ENCODE results near the gene BOD1L1.

Gene BOD1L1

GRCh38 chr4:13641084-13641483 is 13.6 kb upstream of the BOD1L1 start:
- no peak for TF ChIP-seq CTCF (conservative IDR thresholded peaks at IDR 0.05; ENCODE audit: control insufficient read depth, insufficient read depth, low read depth, low read length)
- no peak for DNase-seq (ENCODE audit: low read depth)

GRCh38 chr4:13640149-13640940 is 12.8 kb upstream of the BOD1L1 start:
- DNase-seq (ENCODE audit: low read depth) = peak; percentile 95
- no peak overlapping the region for H3K4me3 ChIP-seq (ENCODE audit: control insufficient read depth, low read depth, low read length)
- TF ChIP-seq CTCF (conservative IDR thresholded peaks at IDR 0.05; ENCODE audit: control insufficient read depth, insufficient read depth, low read depth, low read length) = no peak

More at GRCh38 chr4:13641084-13641483, 13.6 kb upstream of the BOD1L1 start:
- H3K4me3 ChIP-seq (ENCODE audit: control insufficient read depth, low read depth, low read length) = no peak overlapping the region

GRCh38 chr4:13635286-13635799 is 7.8 kb upstream of the BOD1L1 start:
- peak; percentile 25 for DNase-seq (ENCODE audit: low read depth)

GRCh38 chr4:13633671-13634070 is 6.1 kb upstream of the BOD1L1 start:
- DNase-seq (ENCODE audit: low read depth) = no peak
- no peak for TF ChIP-seq CTCF (conservative IDR thresholded peaks at IDR 0.05; ENCODE audit: control insufficient read depth, insufficient read depth, low read depth, low read length)
- no peak overlapping the region for H3K4me3 ChIP-seq (ENCODE audit: control insufficient read depth, low read depth, low read length)

More at GRCh38 chr4:13635286-13635799, 7.8 kb upstream of the BOD1L1 start:
- H3K4me3 ChIP-seq (ENCODE audit: control insufficient read depth, low read depth, low read length) = no peak overlapping the region
- no peak for TF ChIP-seq CTCF (conservative IDR thresholded peaks at IDR 0.05; ENCODE audit: control insufficient read depth, insufficient read depth, low read depth, low read length)

GRCh38 chr4:13627178-13627605 is 333 bp downstream of the BOD1L1 start:
- peak overlapping the region; percentile 98 for H3K4me3 ChIP-seq (ENCODE audit: control insufficient read depth, low read depth, low read length)
- peak; percentile 13 for DNase-seq (ENCODE audit: low read depth)
- TF ChIP-seq CTCF (conservative IDR thresholded peaks at IDR 0.05; ENCODE audit: control insufficient read depth, insufficient read depth, low read depth, low read length) = no peak

- H3K4me3 ChIP-seq (ENCODE audit: control insufficient read depth, low read depth, low read length) = peak overlapping the region; percentile 98
- TF ChIP-seq CTCF (conservative IDR thresholded peaks at IDR 0.05; ENCODE audit: control insufficient read depth, insufficient read depth, low read depth, low read length) = no peak
- no peak for DNase-seq (ENCODE audit: low read depth)
Measured at GRCh38 chr4:13626492-13627177, 890 bp downstream of the BOD1L1 start.
